ENCODE data around the gene EPB41L1. TPM values are rescaled to one million over a fixed set of nuclear protein-coding genes. Genes with fewer than 3 reads are reported as not detected.

The EPB41L1 gene
- polyA plus RNA-seq, 3 donors: 65.6 to 68.0 (median 67.0) TPM

DNA sequence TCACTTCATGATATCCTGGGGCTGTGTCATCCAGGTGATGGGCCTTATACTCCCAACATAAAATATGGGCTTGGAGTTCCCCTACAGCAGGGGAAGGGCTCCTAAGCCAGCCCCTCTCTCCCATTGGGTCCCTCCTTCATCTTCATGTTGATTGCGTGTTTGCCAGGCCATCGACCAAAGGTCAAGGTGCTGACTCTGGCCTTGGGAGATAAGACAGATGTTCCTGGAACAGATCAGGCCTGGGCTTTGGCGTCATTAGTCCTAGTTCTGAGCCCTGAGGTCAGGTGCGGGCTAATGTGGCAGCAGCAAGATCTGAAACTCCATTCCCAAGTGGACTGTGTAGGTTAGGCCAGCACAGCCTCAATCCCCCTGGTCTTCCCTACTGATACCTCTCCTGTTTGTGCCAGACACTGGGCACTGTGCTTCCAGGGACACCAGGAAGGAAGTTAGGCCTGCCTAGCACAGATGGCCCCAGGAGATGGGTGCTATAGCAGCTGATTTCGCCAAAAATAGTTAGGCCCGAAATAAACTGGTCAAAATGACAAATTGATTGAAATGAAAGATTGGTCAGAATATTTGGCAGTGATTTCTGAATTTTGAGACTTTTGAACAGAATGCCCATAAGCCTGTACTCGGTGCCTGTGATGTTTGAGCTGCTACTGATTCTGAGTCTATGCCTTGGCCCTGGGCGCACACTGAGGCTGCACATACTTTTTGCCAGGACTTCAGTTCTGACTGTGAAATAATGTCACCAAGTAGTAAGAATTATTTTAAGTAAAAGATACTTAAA lies 28.8 kb downstream of the EPB41L1 start:
- DNase-seq: no peak

DNA sequence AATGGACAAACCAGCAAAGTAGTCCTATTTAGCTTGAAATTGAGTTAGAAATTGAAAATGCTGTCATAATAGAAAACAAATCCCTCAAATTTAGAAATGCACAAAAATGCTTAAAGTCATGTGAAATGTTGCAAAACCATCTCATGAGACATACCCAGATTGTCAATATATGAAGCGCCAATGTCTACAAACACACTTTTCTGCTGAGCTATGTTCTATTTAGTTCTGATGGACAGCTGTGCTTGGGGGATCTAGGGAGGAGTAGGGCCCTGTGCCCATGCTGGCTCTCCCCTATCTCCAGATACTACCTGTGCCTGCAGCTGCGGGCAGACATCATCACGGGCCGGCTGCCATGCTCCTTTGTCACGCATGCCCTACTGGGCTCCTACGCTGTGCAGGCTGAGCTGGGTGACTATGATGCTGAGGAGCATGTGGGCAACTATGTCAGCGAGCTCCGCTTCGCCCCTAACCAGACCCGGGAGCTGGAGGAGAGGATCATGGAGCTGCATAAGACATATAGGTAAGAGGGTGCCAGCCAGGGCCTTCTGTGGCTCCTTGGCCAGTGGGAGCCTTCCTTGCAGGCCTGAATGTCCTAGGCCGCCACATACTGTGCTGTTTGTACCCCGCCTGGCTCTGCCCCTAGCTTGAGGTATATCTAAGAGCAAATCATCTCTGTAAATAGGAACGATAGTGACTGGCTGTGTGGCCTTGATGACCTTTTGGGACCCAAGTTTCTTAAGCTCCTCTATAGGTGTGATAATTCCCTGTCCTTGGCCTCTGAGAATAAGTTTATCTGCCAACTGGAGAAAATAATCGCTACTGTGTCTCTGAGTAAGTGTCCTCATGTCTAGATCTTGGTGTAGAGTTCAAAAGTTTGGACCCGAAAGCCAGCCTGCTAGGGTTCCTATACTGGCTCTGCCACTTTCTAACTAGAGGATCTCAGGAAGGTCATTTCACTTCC lies 30.6 kb downstream of the EPB41L1 start:
- no peak for DNase-seq

DNA sequence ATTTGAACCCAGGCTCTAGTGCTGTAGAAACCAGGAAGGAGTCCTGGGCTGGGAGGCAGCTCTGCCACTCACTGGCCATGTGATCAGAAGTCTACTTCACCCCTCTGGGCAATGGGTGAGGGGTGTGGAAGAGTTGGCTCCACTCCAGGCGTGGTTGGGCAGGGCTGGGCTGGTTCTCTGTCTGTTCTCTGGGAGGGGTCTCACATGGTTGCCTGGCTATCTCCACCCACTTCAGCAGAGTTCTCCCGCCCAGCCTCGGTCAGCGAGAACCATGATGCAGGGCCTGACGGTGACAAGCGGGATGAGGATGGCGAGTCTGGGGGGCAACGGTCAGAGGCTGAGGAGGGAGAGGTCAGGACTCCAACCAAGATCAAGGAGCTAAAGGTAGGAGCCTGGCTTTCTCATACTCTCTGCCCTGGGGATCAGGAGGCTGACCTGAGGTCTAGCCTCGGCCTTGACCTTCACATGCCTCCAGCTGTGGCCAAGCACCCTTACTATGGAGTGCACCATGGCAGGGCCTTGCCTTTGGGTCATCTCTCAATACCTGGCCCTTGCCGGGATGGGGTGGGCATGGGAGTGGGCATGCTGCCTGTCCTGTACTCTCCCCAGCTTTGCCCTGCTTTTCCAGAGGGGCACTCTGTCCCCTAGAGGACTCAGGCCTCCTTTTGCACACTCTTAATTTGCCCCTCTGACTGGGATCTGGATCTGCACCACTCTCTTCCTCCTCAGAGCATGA lies 39.6 kb downstream of the EPB41L1 start:
- no peak for DNase-seq

DNA sequence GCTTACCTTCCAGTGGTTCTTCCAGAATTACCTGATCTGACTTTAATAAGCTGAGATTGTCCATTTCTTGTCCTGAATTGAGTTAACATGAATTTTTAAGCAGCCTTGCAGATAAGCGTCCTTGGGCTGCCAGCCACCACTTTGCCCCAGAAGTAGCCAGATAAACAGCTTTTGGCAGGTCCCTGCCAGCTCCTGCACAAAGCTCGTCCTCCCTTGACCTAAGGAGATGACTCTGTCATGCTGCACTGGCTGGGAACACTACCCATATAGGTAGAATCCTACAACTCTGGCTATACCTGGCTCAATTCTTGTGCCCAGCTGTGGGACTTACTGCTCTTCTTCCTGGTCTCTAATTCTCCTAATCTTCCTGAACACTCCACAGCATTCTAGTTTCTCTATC lies 42.1 kb downstream of the EPB41L1 start:
- no peak for DNase-seq

DNA sequence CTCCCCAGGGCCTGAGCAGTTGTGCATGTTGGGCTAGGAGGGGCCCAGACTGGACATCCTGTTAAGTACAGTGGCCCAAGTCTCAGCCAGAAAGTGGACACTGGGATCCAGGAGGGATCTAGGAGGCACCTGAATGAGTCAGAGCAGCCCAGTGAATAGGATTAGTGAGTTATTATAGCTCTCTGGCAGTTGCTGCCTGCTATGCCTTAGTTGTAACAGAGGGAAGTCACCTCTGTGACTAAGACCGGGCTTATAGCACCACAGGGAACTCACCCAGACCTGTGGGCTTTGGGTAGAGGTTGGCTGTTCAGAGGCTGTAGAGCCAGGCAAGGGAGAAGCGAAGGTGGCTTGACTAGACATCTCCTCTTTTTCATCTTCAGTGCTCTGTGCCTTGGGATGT lies 42.7 kb downstream of the EPB41L1 start:
- no peak for DNase-seq

DNA sequence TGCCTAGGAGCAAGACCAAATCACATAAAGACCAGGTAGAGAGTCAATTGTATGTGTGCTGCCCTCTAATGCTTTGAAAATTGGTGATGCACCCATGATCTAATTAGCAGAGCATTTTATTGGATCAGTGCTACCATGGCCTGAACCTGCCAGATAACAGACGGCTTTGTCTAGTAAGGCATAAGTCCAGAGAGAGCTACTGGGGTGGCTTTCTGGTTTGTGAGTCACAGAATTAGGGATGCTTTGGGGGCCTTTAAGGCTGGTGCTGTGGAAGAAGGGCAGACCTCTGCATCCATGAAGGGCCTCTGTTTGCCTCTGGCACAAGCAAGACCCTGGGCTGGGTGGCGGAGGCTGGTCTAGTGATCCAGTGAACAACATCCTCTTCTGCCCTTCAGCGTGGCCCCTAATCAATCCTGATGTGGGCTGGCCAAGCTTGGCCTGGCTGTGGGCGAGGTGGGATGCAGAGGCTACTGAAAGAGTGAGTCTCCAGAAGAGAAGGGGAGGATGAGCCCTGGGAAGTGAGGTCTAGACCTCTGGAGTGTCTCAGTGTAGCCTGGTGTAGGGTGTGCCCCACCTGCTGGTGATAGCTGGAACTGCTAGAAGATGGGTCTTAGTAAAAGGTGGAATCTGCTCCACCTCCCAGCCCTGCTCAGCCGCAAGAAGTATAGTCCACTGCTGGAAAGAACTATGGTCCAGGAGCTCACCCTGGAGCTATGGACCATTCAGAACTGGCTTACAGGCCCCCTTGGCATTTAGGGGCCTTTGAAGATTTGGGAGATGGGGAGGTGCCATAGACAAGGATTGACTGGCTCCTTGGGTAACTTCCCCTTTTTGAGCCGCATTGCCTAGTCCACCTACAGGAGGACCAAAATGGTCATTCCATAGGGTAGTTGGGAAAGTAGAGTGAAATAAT lies 45.1 kb downstream of the EPB41L1 start:
- DNase-seq: peak; percentile 66

DNA sequence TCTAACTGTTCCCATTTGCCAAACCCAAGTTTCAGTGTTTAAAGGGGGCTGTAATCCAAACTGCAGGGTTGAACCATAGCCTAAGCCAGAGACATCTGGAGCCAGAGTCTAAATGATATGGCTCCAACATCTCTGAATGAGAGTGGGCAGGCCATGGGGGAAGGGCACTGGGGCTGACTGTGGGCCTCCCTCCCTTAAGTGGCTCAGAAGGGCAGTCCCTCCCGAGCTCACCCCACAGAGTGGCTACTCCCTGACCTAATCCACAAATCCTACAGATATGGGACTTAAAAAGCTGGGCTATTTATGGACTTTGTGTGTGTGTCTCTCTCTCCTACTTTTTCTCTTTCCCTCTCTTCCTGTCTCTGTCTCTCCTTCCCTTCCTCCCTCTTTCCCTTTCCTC lies 45.9 kb downstream of the EPB41L1 start:
- no peak for DNase-seq

DNA sequence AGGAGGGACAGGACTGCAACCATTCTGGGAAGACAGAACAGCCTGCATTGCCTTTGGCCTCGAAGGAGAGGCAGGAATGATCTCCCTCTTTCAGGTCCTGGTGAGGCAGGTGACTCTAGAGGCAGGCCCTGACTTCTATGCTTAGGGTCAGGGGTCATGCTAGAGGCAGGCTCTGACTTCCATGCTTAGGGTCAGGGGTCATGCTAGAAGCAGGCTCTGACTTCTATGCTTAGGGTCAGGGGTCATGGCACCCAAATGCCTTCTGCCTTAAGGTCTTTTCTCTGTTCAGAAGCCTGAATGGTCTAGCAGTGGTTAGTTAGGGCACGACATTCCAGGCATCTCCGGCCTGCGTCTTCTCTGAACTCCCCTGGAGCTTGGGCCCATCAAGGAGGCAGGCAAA lies 46.7 kb downstream of the EPB41L1 start:
- no peak for DNase-seq

DNA sequence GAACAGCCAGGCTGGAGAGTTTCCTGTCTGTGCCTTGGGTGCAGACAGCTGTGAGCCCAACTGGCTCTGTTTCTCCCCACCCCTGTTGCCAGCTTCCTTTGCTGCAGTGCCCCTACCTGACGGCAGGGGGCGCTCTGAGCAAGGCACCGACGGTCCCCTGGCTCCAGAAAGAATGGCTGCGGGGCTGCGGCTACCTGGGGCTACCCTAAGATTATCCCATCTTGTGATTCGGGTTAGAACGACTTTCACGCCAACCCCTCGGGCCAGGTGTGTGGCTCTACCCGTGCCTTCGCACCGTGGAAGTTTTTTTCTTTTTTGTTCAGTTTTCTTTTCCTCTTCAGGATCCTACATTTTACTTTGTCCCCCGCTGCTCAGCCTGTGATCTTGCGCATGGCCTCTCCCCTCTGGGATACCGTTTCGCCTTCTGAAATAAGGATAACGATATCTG lies 48.4 kb downstream of the EPB41L1 start:
- DNase-seq: peak; percentile 41

DNA sequence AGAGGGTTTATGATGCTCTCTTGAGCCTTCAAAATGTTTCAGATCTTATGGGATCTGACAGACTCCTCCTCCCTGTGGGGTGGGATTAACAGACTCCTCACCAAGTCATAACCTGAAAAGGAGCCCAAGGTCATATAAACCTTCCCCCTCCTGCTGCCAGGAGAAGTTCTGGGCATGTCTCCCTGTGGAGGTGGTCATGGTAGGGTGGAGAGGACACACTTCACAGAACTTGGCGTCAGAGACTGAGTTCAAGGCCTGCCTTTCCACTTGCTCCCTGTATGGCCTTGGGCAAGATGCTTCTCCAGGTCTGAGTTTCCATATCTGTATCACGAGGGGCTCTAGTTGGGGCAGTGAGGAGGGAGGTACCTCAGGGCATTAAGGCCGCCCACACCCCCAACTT lies 49.3 kb downstream of the EPB41L1 start:
- no peak for DNase-seq

DNA sequence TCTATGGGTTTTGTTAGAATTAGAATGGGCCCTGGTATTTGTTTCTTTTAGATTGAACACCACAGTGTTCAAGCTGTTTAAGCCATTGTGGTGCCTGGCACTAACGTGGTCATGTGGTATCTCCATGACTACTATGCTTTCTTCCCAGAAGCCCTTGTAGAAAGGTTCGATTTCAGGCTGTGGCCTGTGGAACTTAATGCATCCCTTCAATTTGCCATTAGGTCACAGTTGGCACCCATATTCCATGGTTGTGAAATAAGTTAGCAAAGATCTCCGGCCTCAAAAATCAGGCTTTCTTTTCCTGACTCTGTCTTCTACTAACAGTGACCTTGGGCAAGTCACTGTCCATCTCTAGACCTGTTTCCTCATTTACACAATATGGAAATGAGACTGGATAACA lies 50.5 kb downstream of the EPB41L1 start:
- no peak for DNase-seq

DNA sequence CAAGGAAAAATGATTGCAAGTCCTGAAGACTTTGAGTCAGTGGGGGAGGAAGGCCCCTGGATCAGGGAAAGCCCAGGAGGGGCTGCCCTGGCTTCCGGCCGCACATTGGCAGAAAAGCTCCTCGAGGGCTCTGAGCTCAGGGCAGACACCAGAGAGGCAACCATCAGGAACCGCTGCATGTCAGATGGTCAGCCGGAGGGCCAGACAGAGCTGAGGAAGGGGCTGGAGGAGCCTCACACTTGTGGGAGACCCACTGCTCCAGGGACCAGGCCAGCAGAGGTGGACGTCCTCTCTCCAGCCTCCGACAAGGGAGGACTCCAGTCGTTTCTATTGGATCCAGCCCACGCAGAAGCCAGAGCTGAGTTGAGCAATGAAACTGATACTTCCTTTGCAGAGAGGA lies 51.5 kb downstream of the EPB41L1 start:
- DNase-seq: no peak

DNA sequence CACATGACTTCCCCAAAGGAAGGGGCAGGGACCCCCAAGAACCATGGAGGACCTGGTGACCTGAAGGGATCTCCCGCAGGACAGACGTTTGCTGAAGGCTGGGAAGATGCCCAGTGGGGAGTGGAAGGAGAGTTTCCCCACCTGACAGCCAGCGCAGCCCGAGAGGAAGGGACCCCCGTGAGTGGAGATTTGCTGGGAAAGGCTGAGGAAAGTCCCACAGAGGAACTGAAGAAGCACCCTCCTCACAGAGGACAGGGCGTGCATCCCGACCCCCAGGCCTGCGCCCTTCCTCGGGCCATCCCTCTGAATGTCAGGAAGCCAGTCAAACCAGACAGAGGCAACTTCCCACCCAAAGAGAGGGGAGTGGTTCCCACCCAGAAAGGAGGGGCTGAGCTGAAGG lies 52.1 kb downstream of the EPB41L1 start:
- DNase-seq: no peak

DNA sequence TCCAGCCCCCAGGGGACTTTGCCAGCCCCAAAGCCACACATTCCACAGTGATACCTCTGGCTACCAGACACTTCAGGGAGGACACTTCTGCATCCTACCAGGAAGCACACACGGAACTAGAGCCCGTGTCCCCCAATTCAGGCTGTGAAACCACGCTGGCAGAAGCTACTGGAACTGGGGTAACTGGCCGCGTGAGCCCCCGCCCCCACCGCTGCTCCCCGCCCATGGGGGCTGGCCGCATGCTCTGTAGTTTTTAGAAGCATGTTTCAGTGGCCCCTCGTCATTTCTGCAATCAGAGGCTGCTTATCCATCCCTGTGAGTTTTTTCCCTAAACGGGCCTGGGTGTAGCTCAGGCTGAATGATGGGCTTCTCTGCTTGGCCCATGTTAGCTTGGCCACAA lies 53.1 kb downstream of the EPB41L1 start:
- DNase-seq: no peak

DNA sequence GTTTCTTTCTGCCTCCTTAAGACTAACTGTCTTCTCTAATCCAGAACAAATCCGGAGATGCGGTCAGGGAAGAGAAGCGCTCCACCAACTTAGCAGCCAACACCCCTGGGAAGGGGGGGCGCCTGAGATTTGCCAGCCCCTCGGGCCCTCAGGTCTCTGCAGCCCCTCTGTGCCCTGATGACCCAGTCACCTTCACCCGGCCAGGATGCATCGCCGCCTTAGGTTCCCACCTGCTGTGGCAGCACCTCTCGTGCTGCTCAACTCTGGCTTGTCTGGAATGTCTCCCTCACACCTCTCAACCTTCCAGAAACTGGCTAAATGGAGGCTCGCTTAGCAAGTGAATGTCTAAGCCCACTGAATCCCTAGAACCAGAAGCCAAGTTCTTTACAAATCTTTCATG lies 53.7 kb downstream of the EPB41L1 start:
- no peak for DNase-seq

DNA sequence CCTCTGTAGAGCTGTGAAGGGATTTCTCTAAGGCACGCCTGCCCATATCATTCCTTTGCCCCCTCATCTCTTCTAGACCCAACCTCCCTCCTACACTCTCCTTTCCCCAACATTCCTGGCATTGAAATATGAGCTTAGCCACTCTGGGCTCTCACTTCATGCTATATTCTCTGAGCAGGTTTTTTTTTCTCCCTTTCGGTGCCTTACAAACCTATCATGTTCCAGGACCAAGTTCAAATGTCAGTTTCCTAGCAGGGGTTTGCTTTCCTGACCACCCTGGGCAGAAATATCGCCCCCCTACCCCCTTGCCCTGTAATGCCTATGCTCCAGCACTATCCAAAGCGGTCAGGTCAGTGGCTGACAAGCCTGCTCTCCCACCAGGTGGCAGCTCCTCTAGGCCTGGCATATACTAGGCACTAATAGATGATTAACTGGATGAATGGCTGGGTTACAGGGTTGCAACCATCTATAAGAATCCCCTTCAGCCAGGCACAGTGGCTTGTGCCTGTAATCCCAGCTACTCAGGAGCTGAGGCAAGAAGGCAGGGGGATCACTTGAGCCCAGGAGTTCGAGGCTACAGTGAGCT lies 56.0 kb downstream of the EPB41L1 start:
- DNase-seq: peak; percentile 57

DNA sequence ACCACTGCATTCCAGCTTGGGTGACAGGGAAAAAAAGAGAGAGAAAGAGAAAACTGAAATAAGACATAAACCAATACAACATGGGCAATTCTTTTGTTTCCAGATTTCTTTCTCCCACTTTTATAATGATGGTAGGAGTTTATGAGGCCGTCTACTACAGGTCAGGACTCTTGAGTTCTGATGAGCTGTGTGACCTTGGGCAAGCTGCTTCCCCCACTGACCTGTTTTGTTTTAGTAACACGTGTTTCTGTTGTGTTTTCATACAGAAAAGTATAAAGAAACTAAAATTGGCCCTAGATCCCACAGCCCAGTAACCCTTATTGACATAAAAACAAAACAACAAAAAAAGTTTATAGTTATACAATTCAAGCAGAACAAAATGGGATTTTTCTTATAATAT lies 58.8 kb downstream of the EPB41L1 start:
- no peak for DNase-seq

DNA sequence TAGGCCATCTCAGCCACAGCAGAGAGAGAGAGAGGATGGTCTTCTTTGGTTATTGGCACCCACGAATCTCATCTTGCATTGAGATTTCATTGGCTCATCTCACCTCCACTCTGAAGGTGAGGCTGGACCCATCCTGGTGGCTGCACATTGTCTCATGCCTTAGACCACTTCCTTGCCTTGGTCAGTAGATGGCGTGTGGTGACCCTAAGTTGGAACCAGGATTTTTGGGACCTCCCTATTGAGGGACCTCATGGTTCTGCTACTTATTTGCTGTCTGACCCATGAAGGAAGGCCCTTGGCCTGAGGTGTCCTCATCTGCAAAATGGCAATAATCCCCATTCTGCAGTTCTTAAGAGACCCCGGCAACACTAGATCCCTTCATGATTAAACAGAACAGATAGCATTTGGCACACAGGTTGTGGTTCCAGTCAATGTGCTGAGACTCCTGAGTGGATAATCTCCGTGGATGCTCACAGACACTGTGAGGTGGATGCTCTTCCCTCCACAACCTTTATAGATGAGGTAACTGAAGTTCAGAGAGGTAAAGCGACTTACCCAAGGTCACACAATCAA lies 60.2 kb downstream of the EPB41L1 start:
- DNase-seq: no peak

DNA sequence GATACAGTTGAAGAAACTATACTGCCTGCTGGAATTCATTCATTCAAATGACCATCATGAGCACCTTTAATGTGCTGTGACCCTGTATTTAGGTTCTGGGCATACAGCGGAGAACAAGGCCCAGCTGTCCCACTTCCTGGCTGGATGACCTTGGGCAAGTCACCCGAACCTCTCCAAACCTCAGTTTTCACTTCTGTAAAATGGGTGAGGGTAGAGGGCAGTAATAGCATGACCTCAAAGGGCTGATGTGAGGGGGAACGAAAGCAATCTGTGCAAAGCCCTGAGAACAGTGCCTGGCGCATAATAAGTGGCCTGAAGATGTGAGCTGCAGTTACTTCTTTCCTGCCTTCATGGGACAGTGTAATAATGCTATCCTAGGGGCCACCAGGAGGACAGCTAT lies 61.2 kb downstream of the EPB41L1 start:
- DNase-seq: no peak

DNA sequence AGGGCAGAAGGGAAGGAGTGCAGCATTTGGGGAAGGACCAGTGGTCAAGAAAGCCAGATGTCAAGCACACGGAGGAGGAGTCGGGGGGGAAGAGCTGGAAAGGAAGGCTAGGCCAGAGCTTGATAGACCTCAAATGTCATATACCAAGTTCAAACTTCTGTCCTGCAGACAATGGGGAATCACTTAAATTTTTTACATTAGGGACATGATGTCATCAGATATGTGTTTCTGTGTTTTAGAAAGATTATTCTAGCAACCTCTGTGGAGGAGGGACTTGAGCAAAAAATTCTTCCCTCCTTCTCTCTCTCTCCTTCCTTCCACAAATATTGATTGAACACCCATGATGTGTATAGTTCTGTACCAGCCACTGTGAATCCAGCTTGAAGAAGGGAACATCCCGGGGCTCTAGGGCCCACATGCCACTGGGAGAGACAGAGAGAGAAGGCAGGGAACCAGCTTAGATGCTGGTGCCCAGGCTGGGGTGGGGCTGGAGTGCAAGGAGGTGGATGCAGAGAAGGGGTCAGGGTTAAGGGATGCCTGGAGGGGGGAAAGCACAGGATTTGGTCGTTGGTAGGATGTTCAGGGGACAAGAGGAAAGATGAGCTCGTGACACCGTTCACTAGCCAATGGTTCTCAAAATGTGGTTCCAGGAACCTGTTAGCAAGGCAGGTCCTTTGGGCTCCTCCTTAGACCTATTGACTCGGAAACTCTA lies 61.9 kb downstream of the EPB41L1 start:
- DNase-seq: no peak
